Heart left ventricle (tissue), 16 donors: ENCODE data around the gene AURKAIP1. TPM values are rescaled to one million over a fixed set of nuclear protein-coding genes. Genes with fewer than 3 reads are reported as not detected.

Experiments
- ATAC-seq, 4 donors: fragments of 200-7000 bp; cut with Tn5 transposase; one replicate each; pipeline ENCODE4 v1.9.1; 2020 to 2022; ENCODE audit warnings: moderate library complexity in 4 of 4, mild to moderate bottlenecking in 3 of 4, moderate number of reproducible peaks in 1 of 4
- DNase-seq, 5 donors: peaks; one replicate each; pipeline ENCODE4 v3.0.0-alpha.2; 2020
- H3K27ac ChIP-seq, 12 donors: fragments of 200-600 bp; sonication (generic) in 4 of 12; one replicate each; pipeline versions ENCODE4 v1.5.0 to v1.8.0; 2016 to 2022; ENCODE audit warnings: mild to moderate bottlenecking in 2 of 12
- H3K27me3 ChIP-seq, 9 donors: fragments of 200-600 bp; sonication (generic) in 2 of 9; one replicate each; pipeline versions ENCODE4 v1.5.1 to v1.8.0; 2016 to 2022; ENCODE audit warnings: mild to moderate bottlenecking in 3 of 9
- H3K36me3 ChIP-seq, 9 donors: fragments of 200-600 bp; sonication (generic) in 2 of 9; one replicate each; pipeline versions ENCODE4 v1.5.0 to v1.8.0; 2018 to 2022; ENCODE audit warnings: mild to moderate bottlenecking in 2 of 9
- H3K4me1 ChIP-seq, 12 donors: fragments of 200-600 bp; sonication (generic) in 4 of 12; one replicate each; pipeline versions ENCODE4 v1.5.0 to v1.8.0; 2016 to 2022; ENCODE audit warnings: mild to moderate bottlenecking in 3 of 12
- H3K4me3 ChIP-seq, 12 donors: fragments of 200-600 bp; sonication (generic) in 4 of 12; one replicate each; pipeline versions ENCODE4 v1.5.0 to v1.8.0; 2017 to 2022; ENCODE audit warnings: mild to moderate bottlenecking in 9 of 12, moderate library complexity in 4 of 12
- H3K9me3 ChIP-seq, 12 donors: fragments of 200-600 bp; sonication (generic) in 4 of 12; one replicate each; pipeline versions ENCODE4 v1.5.0 to v1.8.0; 2016 to 2022; ENCODE audit warnings: mild to moderate bottlenecking in 1 of 12
- POLR2A ChIP-seq, 2 donors: fragments of 450-650 bp; IDR thresholded peaks; one replicate each; pipeline ENCODE4 v1.6.1; 2017; ENCODE audit warnings: antibody characterized with exemption in 2 of 2, mild to moderate bottlenecking in 2 of 2, moderate library complexity in 2 of 2
- WGBS, 4 donors: extraction: QIAGEN DNeasy Blood & Tissue Kit in 2 of 4; methylation state at CpG; one replicate each; pipeline versions ENCODE4 v1.1.5 to v1.1.7; 2013 to 2018; 5-methylcytosine and 5-hydroxymethylcytosine counted together
- intact Hi-C, 10 donors: fragments of 100-400 bp; cut with DNase I; formaldehyde crosslinking; loops; one replicate each; pipeline versions ENCODE4 v1.11.1 to v1.14.2; 2022
- polyA plus RNA-seq, 2 donors: library from polyadenylated mRNA; stranded (reverse); fragments of 200-250 nt; gene quantifications; one replicate each; pipeline ENCODE4 v1.2.3, GENCODE V29; 2013
- total RNA-seq, 9 donors: library from RNA; depleted of rRNA in 2 of 9; stranded (reverse); fragments of >200 nt in 2 of 9; fragmentation: NEBNext Ultra II Directional in 3 of 9; extraction: Animal tissue kit (Norgen Biotek cat#: 25700) in 3 of 9; gene quantifications; one replicate each; pipeline versions ENCODE4 v1.1.0 to v1.2.4, GENCODE V29; 2016 to 2023
- TF ChIP-seq, protein P1 (sequence below), 12 donors: fragments of 200-600 bp; sonication (generic) in 4 of 12; IDR thresholded peaks; one replicate each; pipeline versions ENCODE4 v1.5.0 to v1.8.0; 2018 to 2022; ENCODE audit warnings: antibody characterized with exemption in 12 of 12, mild to moderate bottlenecking in 5 of 12
- donor health status: ischemic (EF 13 %, LVEDD 7.1; RV severe dilation, severe dysfunction).
- donor health status: healthy with polysubstance abuse.
- donor health status: DM: no; HTN: yes; CAD: no.
- donor health status: DM: no; HTN: no; CAD: no.
- donor health status: ischemic (EF 25% LVEDD 6.9; RV normal size, moderate dysfunction).
- donor health status: ischemic (EF 25% LVEDD 5.7; RV mildly dilated, moderate dysfunction).
- donor health status: healthy.
- donor health status: DM: yes; HTN: yes; CAD: no.
- donor health status: ischemic (EF 35%, LVEDD 5.7; RV mildly dilated, moderate dysfunction).
- donor health status: nonischemic (EF 11% LVEDD 7.7; RV severe dilation, severe dysfunction).
- donor health status: DM: yes; HTN: yes; CAD: no.
- donor health status: PGD.
- donor health status: ischemic (EF 29% LVEDD 5.4; RV normal size, mild dysfunction).
- donor health status: nonischemic (EF 23%, LVEDD 6.1; RV moderate dilation, normal function).

The AURKAIP1 gene
- total and polyA plus RNA-seq, 11 donors: 157 to 465 (median 192) TPM

- Histone ChIP-seq H3K27me3 (no peaks in the 10 kb centered on the region), H3K4me1 (peaks cover 0 to 23% (median 5%) of the 10 kb centered on the region in 12 donors), H3K36me3 (peaks cover 0 to 58% (median 41%) of the 10 kb centered on the region in 9 donors), H3K9me3 (no peaks in the 10 kb centered on the region), H3K27ac (no peak overlapping the region), H3K4me3 (no peak overlapping the region)
- intact Hi-C loops: no loop called here
- no peak for ATAC-seq
- no peak for DNase-seq
- WGBS, 4 donors: 88 to 93% (median 90%) methylated on average over 17 to 23 of the region's 23 CpGs
- TF ChIP-seq POLR2A (IDR thresholded peaks at IDR 0.05): no peak
- TF ChIP-seq, protein P1, sequence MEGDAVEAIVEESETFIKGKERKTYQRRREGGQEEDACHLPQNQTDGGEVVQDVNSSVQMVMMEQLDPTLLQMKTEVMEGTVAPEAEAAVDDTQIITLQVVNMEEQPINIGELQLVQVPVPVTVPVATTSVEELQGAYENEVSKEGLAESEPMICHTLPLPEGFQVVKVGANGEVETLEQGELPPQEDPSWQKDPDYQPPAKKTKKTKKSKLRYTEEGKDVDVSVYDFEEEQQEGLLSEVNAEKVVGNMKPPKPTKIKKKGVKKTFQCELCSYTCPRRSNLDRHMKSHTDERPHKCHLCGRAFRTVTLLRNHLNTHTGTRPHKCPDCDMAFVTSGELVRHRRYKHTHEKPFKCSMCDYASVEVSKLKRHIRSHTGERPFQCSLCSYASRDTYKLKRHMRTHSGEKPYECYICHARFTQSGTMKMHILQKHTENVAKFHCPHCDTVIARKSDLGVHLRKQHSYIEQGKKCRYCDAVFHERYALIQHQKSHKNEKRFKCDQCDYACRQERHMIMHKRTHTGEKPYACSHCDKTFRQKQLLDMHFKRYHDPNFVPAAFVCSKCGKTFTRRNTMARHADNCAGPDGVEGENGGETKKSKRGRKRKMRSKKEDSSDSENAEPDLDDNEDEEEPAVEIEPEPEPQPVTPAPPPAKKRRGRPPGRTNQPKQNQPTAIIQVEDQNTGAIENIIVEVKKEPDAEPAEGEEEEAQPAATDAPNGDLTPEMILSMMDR (IDR thresholded peaks at IDR 0.05): no peak
Measured at GRCh38 chr1:1340185-1340584, 34.8 kb downstream of the AURKAIP1 start.

DNA sequence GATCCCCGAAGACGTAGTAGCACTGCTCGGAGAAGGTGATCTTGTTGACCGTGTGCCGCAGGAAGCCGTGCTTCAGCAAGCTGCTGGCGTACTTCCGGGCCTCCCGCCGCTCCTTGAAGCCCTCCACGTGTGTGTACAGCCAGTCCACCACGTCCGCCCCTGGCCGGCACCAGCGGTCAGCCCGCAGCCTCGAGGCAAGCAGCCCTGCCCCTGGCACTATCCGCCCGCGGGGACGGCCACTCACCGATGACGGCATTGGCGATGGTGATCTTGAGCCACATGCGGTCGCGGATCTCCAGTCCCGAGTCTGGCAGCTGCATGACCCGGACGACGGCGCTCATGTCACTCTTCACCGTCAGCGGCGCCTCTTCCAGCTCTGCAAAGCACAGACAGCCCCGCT lies 36.7 kb downstream of the AURKAIP1 start:
- TF ChIP-seq, protein P1 (IDR thresholded peaks at IDR 0.05): no peak
- no peak for TF ChIP-seq POLR2A (IDR thresholded peaks at IDR 0.05)
- Histone ChIP-seq H3K9me3 (no peaks in the 10 kb centered on the region), H3K27me3 (no peaks in the 10 kb centered on the region), H3K36me3 (peaks cover 0 to 58% (median 41%) of the 10 kb centered on the region in 9 donors), H3K27ac (no peak overlapping the region), H3K4me3 (no peak overlapping the region), H3K4me1 (peaks cover 0 to 4% (median 0%) of the 10 kb centered on the region in 12 donors)
- ATAC-seq: no peak
- intact Hi-C loops: no loop called here
- WGBS, 4 donors: 95 to 99% (median 97%) methylated on average over 14 to 36 of the region's 36 CpGs
- DNase-seq: no peak

- Histone ChIP-seq H3K9me3 (no peaks in the 10 kb centered on the region), H3K36me3 (peaks cover 0 to 58% (median 41%) of the 10 kb centered on the region in 9 donors), H3K27ac (no peak overlapping the region), H3K27me3 (no peaks in the 10 kb centered on the region), H3K4me3 (no peak overlapping the region), H3K4me1 (no peaks in the 10 kb centered on the region)
- peak in 1 of 4 donors; percentile 11 for ATAC-seq
- WGBS, 4 donors: 80 to 87% (median 85%) methylated on average over 16 to 18 of the region's 18 CpGs
- no peak for TF ChIP-seq POLR2A (IDR thresholded peaks at IDR 0.05)
- intact Hi-C loops: no loop called here
- no peak for DNase-seq
Measured at GRCh38 chr1:1337793-1338147, 37.2 kb downstream of the AURKAIP1 start.

DNA sequence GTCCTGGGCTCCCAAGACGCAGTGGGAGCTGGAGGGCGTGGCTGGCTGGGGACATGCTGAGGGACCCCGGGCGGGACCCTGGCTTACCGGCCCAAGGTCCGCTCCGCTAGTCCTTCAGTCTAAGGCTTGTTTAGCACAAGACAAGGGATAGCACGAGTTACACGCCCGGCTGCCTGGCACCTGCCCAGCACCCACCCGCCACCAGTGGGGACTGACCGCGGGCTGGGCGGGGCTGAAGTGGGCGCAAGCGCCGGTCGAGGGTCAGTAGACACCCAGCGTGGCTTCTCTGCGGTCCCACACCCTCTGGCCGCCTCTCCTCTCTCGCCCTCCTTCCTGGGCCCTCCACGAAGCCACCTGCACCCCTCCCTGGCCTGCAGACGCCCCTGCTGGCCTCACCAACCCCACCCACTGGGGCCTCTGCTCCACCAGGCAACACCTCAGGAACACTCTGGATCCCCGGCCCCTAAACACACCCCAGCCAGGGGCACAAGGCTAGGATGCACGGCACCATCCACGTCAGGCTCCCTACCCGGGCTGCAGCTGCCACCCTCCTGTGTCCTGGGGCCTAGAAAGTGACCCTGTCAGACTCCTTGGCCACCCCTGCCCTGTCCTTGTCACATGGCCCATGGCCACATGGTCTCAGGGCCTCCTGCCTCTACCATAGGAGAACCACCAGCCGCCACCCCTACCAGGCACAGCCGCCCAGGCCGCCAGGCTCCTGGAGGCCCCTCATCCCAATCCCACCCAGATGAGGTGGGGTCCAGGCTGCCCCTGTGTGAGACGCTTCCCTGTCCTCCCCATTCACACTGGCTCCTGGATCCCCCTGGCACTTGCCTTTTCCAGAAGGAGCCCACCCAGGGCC lies 37.8 kb downstream of the AURKAIP1 start:
- intact Hi-C loops: no loop called here
- Histone ChIP-seq H3K27ac (no peak overlapping the region), H3K4me3 (no peak overlapping the region), H3K4me1 (no peaks in the 10 kb centered on the region), H3K9me3 (no peaks in the 10 kb centered on the region), H3K36me3 (peaks cover 0 to 58% (median 41%) of the 10 kb centered on the region in 9 donors), H3K27me3 (no peaks in the 10 kb centered on the region)
- ATAC-seq: no peak
- no peak for DNase-seq
- WGBS, 4 donors: 95 to 96% (median 95%) methylated on average over 29 to 32 of the region's 32 CpGs
- TF ChIP-seq, protein P1 (IDR thresholded peaks at IDR 0.05): no peak
- TF ChIP-seq POLR2A (IDR thresholded peaks at IDR 0.05): no peak
